HepG2 (cell line): ENCODE measurements around the gene KLF16. TPM values are rescaled to one million over a fixed set of nuclear protein-coding genes. Genes with fewer than 3 reads are reported as not detected.
A peak's percentile ranks its signal among the peaks of the same experiment; 100 is the strongest.

Experiments used
- BCL6 ChIP-seq: IDR thresholded peaks from 2 replicates; pipeline ENCODE4 v1.6.1; 2016; ENCODE audit warnings: missing genetic modification reagents, missing compliant biosample characterization
- BRD4 ChIP-seq: sonication (generic); formaldehyde crosslinking; IDR thresholded peaks from 2 replicates; pipeline ENCODE4 v1.4.0; 2020; ENCODE audit warnings: missing genetic modification reagents
- ELF3 ChIP-seq: IDR thresholded peaks from 2 replicates; pipeline ENCODE4 v1.6.1; 2016; ENCODE audit warnings: missing genetic modification reagents, missing compliant biosample characterization
- EZH2 ChIP-seq: conservative IDR thresholded peaks from 2 replicates; pipeline ENCODE4 v1.6.1; 2012; ENCODE audit warnings: mild to moderate bottlenecking, low read depth, low read length, moderate library complexity
- FOXA1 ChIP-seq, 2 experiments: fragments of 450-650 bp in 1 of 2; sonication (generic) in 1 of 2; formaldehyde crosslinking in 1 of 2; IDR thresholded peaks; 2 replicates each; pipeline versions ENCODE4 v1.4.0 to v1.6.1; 2016 to 2020; ENCODE audit warnings: missing genetic modification reagents in 1 of 2
- FOXK1 ChIP-seq: sonication (generic); formaldehyde crosslinking; IDR thresholded peaks from 2 replicates; pipeline ENCODE4 v1.4.0; 2020; ENCODE audit warnings: low read depth, missing genetic modification reagents, borderline replicate concordance
- GATAD2A ChIP-seq: IDR thresholded peaks from 2 replicates; pipeline ENCODE4 v1.6.1; 2016
- HDAC1 ChIP-seq: sonication (generic); formaldehyde crosslinking; IDR thresholded peaks from 2 replicates; pipeline ENCODE4 v1.5.1; 2020; ENCODE audit warnings: mild to moderate bottlenecking, missing genetic modification reagents
- MAX ChIP-seq: IDR thresholded peaks from 2 replicates; pipeline ENCODE4 v1.6.1; 2012; ENCODE audit warnings: inconsistent platforms
- NKX3-1 ChIP-seq: sonication (generic); formaldehyde crosslinking; IDR thresholded peaks from 2 replicates; pipeline ENCODE4 v1.5.0; 2020; ENCODE audit warnings: missing genetic modification reagents
- PITX1 ChIP-seq: sonication (generic); formaldehyde crosslinking; IDR thresholded peaks from 2 replicates; pipeline ENCODE4 v1.5.1; 2020; ENCODE audit warnings: mild to moderate bottlenecking, missing genetic modification reagents
- RAD51 ChIP-seq: fragments of 450-650 bp; IDR thresholded peaks from 2 replicates; pipeline ENCODE4 v1.6.1; 2016; ENCODE audit warnings: borderline replicate concordance
- SALL1 ChIP-seq: sonication (generic); formaldehyde crosslinking; IDR thresholded peaks from 2 replicates; pipeline ENCODE4 v1.8.0; 2022; ENCODE audit warnings: mild to moderate bottlenecking, missing genetic modification reagents
- SMARCE1 ChIP-seq: fragments of 450-650 bp; IDR thresholded peaks from 2 replicates; pipeline ENCODE4 v1.6.1; 2017; ENCODE audit warnings: borderline replicate concordance
- SNAI1 ChIP-seq: sonication (generic); formaldehyde crosslinking; IDR thresholded peaks from 2 replicates; pipeline ENCODE4 v1.5.0; 2020; ENCODE audit warnings: mild to moderate bottlenecking, missing genetic modification reagents, borderline replicate concordance
- STAG1 ChIP-seq: sonication (generic); formaldehyde crosslinking; IDR thresholded peaks from 2 replicates; pipeline ENCODE4 v1.4.0; 2020; ENCODE audit warnings: missing genetic modification reagents
- TFDP2 ChIP-seq: sonication (generic); formaldehyde crosslinking; IDR thresholded peaks from 2 replicates; pipeline ENCODE4 v1.4.0; 2020; ENCODE audit warnings: missing genetic modification reagents
- ZBTB38 ChIP-seq: sonication (generic); formaldehyde crosslinking; IDR thresholded peaks from 2 replicates; pipeline ENCODE4 v1.5.1; 2020; ENCODE audit warnings: mild to moderate bottlenecking, missing genetic modification reagents
- ZFYVE20 ChIP-seq: sonication (generic); formaldehyde crosslinking; IDR thresholded peaks from 2 replicates; pipeline ENCODE4 v1.8.0; 2023; ENCODE audit warnings: low read depth, mild to moderate bottlenecking, moderate library complexity, missing genetic modification reagents, borderline replicate concordance
- ZMYM2 ChIP-seq: sonication (generic); formaldehyde crosslinking; IDR thresholded peaks from 2 replicates; pipeline ENCODE4 v1.8.0; 2022; ENCODE audit warnings: mild to moderate bottlenecking, missing genetic modification reagents
- ZNF136 ChIP-seq: sonication (generic); formaldehyde crosslinking; IDR thresholded peaks from 2 replicates; pipeline ENCODE4 v1.8.1; 2022; ENCODE audit warnings: low read depth, mild to moderate bottlenecking, moderate library complexity, missing genetic modification reagents
- ZNF333 ChIP-seq: sonication (generic); formaldehyde crosslinking; IDR thresholded peaks from 2 replicates; pipeline ENCODE4 v1.4.0; 2020; ENCODE audit warnings: mild to moderate bottlenecking, missing genetic modification reagents, borderline replicate concordance
- ZNF468 ChIP-seq: sonication (generic); formaldehyde crosslinking; IDR thresholded peaks from 2 replicates; pipeline ENCODE4 v1.8.0; 2022; ENCODE audit warnings: mild to moderate bottlenecking, moderate library complexity, missing genetic modification reagents
- ZNF7 ChIP-seq: IDR thresholded peaks from 2 replicates; pipeline ENCODE4 v1.6.1; 2016; ENCODE audit warnings: missing biosample characterization, missing genetic modification reagents
- ZNF766 ChIP-seq: sonication (generic); formaldehyde crosslinking; IDR thresholded peaks from 2 replicates; pipeline ENCODE4 v1.5.0; 2020; ENCODE audit warnings: missing genetic modification reagents, borderline replicate concordance
- ZNF772 ChIP-seq: sonication (generic); formaldehyde crosslinking; IDR thresholded peaks from 2 replicates; pipeline ENCODE4 v1.5.0; 2020; ENCODE audit warnings: mild to moderate bottlenecking, missing genetic modification reagents
- polyA plus RNA-seq, 8 experiments: library from polyadenylated mRNA; depleted of rRNA in 3 of 8; stranded (reverse) in 7 of 8; unstranded in 1 of 8; fragments of >200 nt; fragmentation: Illumina TruSeq in 4 of 8; extraction: Trizol in 4 of 8; gene quantifications; 2 replicates each; pipeline versions ENCODE4 v1.2.1 to v1.2.3, GENCODE V29; 2011 to 2016; ENCODE audit warnings: low read depth in 4 of 8, missing spikeins in 1 of 8, mixed read lengths in 1 of 8; ENCODE audit not compliant: insufficient read depth in 1 of 8
- total RNA-seq, 5 experiments: library from RNA; depleted of rRNA; stranded (reverse); fragments of >200 nt; fragmentation: Illumina TruSeq; extraction: Trizol; gene quantifications; 2 replicates each; pipeline ENCODE4 v1.2.3, GENCODE V29; 2016; ENCODE audit warnings: low read depth in 1 of 5
- TF ChIP-seq, protein P1 (sequence below): sonication (generic); formaldehyde crosslinking; IDR thresholded peaks from 2 replicates; pipeline ENCODE4 v1.4.0; 2020; ENCODE audit warnings: missing genetic modification reagents
- TF ChIP-seq, protein P2 (sequence below): IDR thresholded peaks from 2 replicates; pipeline ENCODE4 v1.6.1; 2016; ENCODE audit warnings: missing compliant biosample characterization, missing genetic modification reagents, borderline replicate concordance

The KLF16 gene
- total and polyA plus RNA-seq, 2 of the 13 experiments (the other 11 are each of a cell fraction or from before 2014, with no cell fraction given) = 3.5 to 6.7 TPM

- TF ChIP-seq STAG1 (peak; percentile 44), PITX1 (CRISPR knock-in tag) (0 out of 2 replicates have a peak, but pooled peaks have one; percentile 36), SNAI1 (CRISPR knock-in tag) (no peak), MAX (0 out of 2 replicates have a peak, but pooled peaks have one; percentile 32), SMARCE1 (no peak), ELF3 (CRISPR knock-in tag) (peak; percentile 60; the same call in 1 of the 2 replicates), NKX3-1 (CRISPR knock-in tag) (no peak), EZH2 (no peak), GATAD2A (CRISPR knock-in tag) (peak; percentile 35; the same call in 1 of the 2 replicates), ZNF7 (CRISPR knock-in tag) (no peak), ZMYM2 (CRISPR knock-in tag) (peak; percentile 88), ZBTB38 (peak; percentile 44; the same call in 1 of the 2 replicates), ZNF468 (CRISPR knock-in tag) (no peak), SALL1 (CRISPR knock-in tag) (peak; percentile 46; the same call in 1 of the 2 replicates), HDAC1 (CRISPR knock-in tag) (peak; percentile 59; the same call in 1 of the 2 replicates), ZNF136 (no peak), ZNF333 (CRISPR knock-in tag) (no peak), ZNF766 (CRISPR knock-in tag) (no peak), BCL6 (peak; percentile 42; the same call in 1 of the 2 replicates), FOXA1 (IDR thresholded peaks at IDR 0.05) (no peak), FOXA1 (CRISPR knock-in tag; IDR thresholded peaks at IDR 0.05) (peak; percentile 53; the same call in 1 of the 2 replicates), RAD51 (peak; percentile 97), TFDP2 (CRISPR knock-in tag) (0 out of 2 replicates have a peak, but pooled peaks have one; percentile 32), ZNF772 (no peak), ZFYVE20 (CRISPR knock-in tag) (no peak), FOXK1 (CRISPR knock-in tag) (0 out of 2 replicates have a peak, but pooled peaks have one; percentile 42), BRD4 (CRISPR knock-in tag) (no peak)
- TF ChIP-seq, protein P1, sequence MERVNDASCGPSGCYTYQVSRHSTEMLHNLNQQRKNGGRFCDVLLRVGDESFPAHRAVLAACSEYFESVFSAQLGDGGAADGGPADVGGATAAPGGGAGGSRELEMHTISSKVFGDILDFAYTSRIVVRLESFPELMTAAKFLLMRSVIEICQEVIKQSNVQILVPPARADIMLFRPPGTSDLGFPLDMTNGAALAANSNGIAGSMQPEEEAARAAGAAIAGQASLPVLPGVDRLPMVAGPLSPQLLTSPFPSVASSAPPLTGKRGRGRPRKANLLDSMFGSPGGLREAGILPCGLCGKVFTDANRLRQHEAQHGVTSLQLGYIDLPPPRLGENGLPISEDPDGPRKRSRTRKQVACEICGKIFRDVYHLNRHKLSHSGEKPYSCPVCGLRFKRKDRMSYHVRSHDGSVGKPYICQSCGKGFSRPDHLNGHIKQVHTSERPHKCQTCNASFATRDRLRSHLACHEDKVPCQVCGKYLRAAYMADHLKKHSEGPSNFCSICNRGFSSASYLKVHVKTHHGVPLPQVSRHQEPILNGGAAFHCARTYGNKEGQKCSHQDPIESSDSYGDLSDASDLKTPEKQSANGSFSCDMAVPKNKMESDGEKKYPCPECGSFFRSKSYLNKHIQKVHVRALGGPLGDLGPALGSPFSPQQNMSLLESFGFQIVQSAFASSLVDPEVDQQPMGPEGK (CRISPR knock-in tag) = peak; percentile 31; the same call in 1 of the 2 replicates
- TF ChIP-seq, protein P2, sequence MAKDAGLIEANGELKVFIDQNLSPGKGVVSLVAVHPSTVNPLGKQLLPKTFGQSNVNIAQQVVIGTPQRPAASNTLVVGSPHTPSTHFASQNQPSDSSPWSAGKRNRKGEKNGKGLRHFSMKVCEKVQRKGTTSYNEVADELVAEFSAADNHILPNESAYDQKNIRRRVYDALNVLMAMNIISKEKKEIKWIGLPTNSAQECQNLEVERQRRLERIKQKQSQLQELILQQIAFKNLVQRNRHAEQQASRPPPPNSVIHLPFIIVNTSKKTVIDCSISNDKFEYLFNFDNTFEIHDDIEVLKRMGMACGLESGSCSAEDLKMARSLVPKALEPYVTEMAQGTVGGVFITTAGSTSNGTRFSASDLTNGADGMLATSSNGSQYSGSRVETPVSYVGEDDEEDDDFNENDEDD (CRISPR knock-in tag) = no peak
Measured at GRCh38 chr19:1853295-1854038, 9.9 kb downstream of the KLF16 start (continued).
